GM10248 (cell line): Measurements from ENCODE around the gene KCNH5.
A peak's percentile ranks its signal among the peaks of the same experiment; 100 is the strongest.

Source experiments
- CTCF ChIA-PET: fragments of 300-600 bp; sonication (Branson Sonifier 250); formaldehyde crosslinking; extraction: SDS; loops from one replicate; lab custom pipeline; 2021; ENCODE audit warnings: antibody characterized with exemption; lab: Yijun Ruan, JAX
- POLR2A ChIA-PET: fragments of 350-650 bp; sonication (Branson Sonifier 250); formaldehyde crosslinking; extraction: SDS; loops from one replicate; lab custom pipeline; 2020; ENCODE audit warnings: antibody characterized with exemption; lab: Yijun Ruan, JAX
- DNase-seq: peaks from one replicate; pipeline ENCODE4 v3.0.0; 2012; ENCODE audit errors: extremely low spot score
- TF ChIP-seq, protein P1 (sequence below): IDR thresholded peaks from 2 replicates; pipeline ENCODE4 v1.5.1; 2012; ENCODE audit warnings: mild to moderate bottlenecking, low read depth; ENCODE audit errors: extremely low read depth, missing control alignments, control extremely low read depth

KCNH5 gene

DNA sequence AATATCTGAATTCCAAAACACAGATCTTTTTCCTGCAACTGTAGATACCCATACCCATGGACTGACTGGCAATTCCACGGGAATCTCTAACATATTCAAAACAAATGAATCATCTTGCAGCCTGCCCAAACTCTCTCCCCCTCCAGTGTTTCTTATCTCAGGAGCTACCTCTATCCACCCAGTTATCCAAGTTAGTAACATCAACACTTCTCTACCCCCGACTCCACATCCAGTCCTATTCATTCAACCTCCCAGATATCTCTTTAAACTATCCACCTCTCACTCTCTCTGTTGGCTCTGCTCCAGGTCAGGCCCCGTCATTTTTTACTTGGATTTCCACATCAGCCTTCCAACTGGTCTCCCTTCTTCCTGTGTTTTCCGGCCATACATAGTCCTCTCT lies 6.7 kb upstream of the KCNH5 start:
- ChIA-PET CTCF (interaction anchor here (1.1 kb wide), 1 partner anchor 157 kb away, joined by 3 read pairs; no protein-coding TSS in a partner anchor), POLR2A (no interaction called here)
- TF ChIP-seq, protein P1, sequence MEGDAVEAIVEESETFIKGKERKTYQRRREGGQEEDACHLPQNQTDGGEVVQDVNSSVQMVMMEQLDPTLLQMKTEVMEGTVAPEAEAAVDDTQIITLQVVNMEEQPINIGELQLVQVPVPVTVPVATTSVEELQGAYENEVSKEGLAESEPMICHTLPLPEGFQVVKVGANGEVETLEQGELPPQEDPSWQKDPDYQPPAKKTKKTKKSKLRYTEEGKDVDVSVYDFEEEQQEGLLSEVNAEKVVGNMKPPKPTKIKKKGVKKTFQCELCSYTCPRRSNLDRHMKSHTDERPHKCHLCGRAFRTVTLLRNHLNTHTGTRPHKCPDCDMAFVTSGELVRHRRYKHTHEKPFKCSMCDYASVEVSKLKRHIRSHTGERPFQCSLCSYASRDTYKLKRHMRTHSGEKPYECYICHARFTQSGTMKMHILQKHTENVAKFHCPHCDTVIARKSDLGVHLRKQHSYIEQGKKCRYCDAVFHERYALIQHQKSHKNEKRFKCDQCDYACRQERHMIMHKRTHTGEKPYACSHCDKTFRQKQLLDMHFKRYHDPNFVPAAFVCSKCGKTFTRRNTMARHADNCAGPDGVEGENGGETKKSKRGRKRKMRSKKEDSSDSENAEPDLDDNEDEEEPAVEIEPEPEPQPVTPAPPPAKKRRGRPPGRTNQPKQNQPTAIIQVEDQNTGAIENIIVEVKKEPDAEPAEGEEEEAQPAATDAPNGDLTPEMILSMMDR: no peak
- DNase-seq: no peak

GRCh38 chr14:63051301-63051700 lies 6.0 kb upstream of the KCNH5 start:
- ChIA-PET CTCF (no interaction called here), POLR2A (no interaction called here)
- TF ChIP-seq, protein P1: no peak
- DNase-seq: no peak

GRCh38 chr14:63050694-63051093 lies 5.4 kb upstream of the KCNH5 start:
- no peak for DNase-seq
- ChIA-PET POLR2A (no interaction called here), CTCF (no interaction called here)
- TF ChIP-seq, protein P1: no peak

- DNase-seq: no peak
- TF ChIP-seq, protein P1: no peak
- ChIA-PET POLR2A (no interaction called here), CTCF (no interaction called here)
These were observed 1.3 kb upstream of the KCNH5 start for GRCh38 chr14:63046339-63047268.

GRCh38 chr14:63045612-63046320 lies 508 bp upstream of the KCNH5 start:
- DNase-seq: peak; percentile 9
- ChIA-PET POLR2A (no interaction called here), CTCF (no interaction called here)
- TF ChIP-seq, protein P1: no peak

- no peak for DNase-seq
- CTCF ChIA-PET: interaction anchor here (1.4 kb wide), 1 partner anchor 14 kb away, joined by 3 read pairs; no protein-coding TSS in a partner anchor
- TF ChIP-seq, protein P1: peak; percentile 21
- POLR2A ChIA-PET: no interaction called here
These were observed 5.4 kb downstream of the KCNH5 start for GRCh38 chr14:63039866-63040265.
